CD4-positive, alpha-beta T cell treated with Interleukin-2 at 100 ng/mL for 4 hours (primary cell): Measurements from ENCODE around the gene RASSF5.
A peak's percentile ranks its signal among the peaks of the same experiment; 100 is the strongest.

Experiments
- DNase-seq: peaks from one replicate; pipeline ENCODE4 v3.0.0-alpha.2; 2020; ENCODE audit warnings: low spot score

Gene RASSF5

GRCh38 chr1:206551296-206551985, 44.1 kb downstream of the RASSF5 start:
- DNase-seq = no peak

- DNase-seq = peak; percentile 94
These were observed 44.6 kb downstream of the RASSF5 start for GRCh38 chr1:206551986-206552326.

- DNase-seq = no peak
These were observed 46.9 kb downstream of the RASSF5 start for GRCh38 chr1:206554211-206554610.

- DNase-seq = no peak
These were observed 47.6 kb downstream of the RASSF5 start for GRCh38 chr1:206554701-206555472.

GRCh38 chr1:206555473-206555935, 48.2 kb downstream of the RASSF5 start:
- peak; percentile 50 for DNase-seq

GRCh38 chr1:206556047-206556749, 48.9 kb downstream of the RASSF5 start:
- DNase-seq = peak; percentile 51

- DNase-seq = peak; percentile 84
These were observed 49.7 kb downstream of the RASSF5 start for GRCh38 chr1:206556750-206557635.

GRCh38 chr1:206557636-206558473, 50.5 kb downstream of the RASSF5 start:
- DNase-seq = peak; percentile 53

GRCh38 chr1:206558794-206559671, 51.7 kb downstream of the RASSF5 start:
- no peak for DNase-seq

- DNase-seq = no peak
These were observed 52.3 kb downstream of the RASSF5 start for GRCh38 chr1:206559672-206559995.

- DNase-seq = no peak
These were observed 52.8 kb downstream of the RASSF5 start for GRCh38 chr1:206560007-206560716.

- DNase-seq = no peak
These were observed 56.3 kb downstream of the RASSF5 start for GRCh38 chr1:206563367-206564207.

GRCh38 chr1:206565995-206566394, 58.7 kb downstream of the RASSF5 start:
- no peak for DNase-seq

- no peak for DNase-seq
These were observed 59.7 kb downstream of the RASSF5 start for GRCh38 chr1:206566999-206567398.

GRCh38 chr1:206568256-206568655, 60.9 kb downstream of the RASSF5 start:
- no peak for DNase-seq

GRCh38 chr1:206568779-206569352, 61.5 kb downstream of the RASSF5 start:
- no peak for DNase-seq

- DNase-seq = no peak
These were observed 62.2 kb downstream of the RASSF5 start for GRCh38 chr1:206569556-206569955.

- no peak for DNase-seq
These were observed 63.2 kb downstream of the RASSF5 start for GRCh38 chr1:206570529-206570928.
